ENCODE data around the gene HBG1.

GRCh38 chr11:5230266-5230665 lies 19.4 kb downstream of the HBG1 start:
- TF ChIP-seq CTCF (optimal IDR thresholded peaks at IDR 0.05 in 1 of 3, IDR thresholded peaks at IDR 0.05 in 1 of 3, conservative IDR thresholded peaks at IDR 0.05 in 1 of 3; ENCODE audit: extremely low read depth in 1 of 3, insufficient read depth in 2 of 3, low read length in 3 of 3) (no peak), EZH2 (IDR thresholded peaks at IDR 0.05; ENCODE audit: low read length) (no peak)
